ENCODE data around the gene SLC25A34. TPM values are rescaled to one million over a fixed set of nuclear protein-coding genes. Genes with fewer than 3 reads are reported as not detected.
"Not testable (repeated sequence)": the region's sequence is repeated elsewhere in the genome, so short reads cannot be mapped to it uniquely, and the experiment has no call there.

Gene SLC25A34
- 1 to 10 TPM; 2.3 to 4.2 (median 2.8) TPM for polyA plus RNA-seq

- no peak within 1 kb of the TSS for H3K27ac ChIP-seq (ENCODE audit: low read depth, low read length)
- WGBS, 3 donors = 33 to 89% (median 85%) methylated on average over 35 of the region's 35 CpGs
Observed at GRCh38 chr1:15736038-15736891, at the start of gene SLC25A34. TSS of gene SLC25A34 (plus strand) at chr1:15736258. CDS start at chr1:15736486, 228 bp downstream.

- no peak overlapping the region for H3K27ac ChIP-seq (ENCODE audit: low read depth, low read length)
- WGBS, 3 donors = 47 to 79% (median 58%) methylated on average over 2 of the region's 2 CpGs
Observed at GRCh38 chr1:15687446-15687845, 48.6 kb upstream of the SLC25A34 start.

GRCh38 chr1:15690317-15690716, 45.7 kb upstream of the SLC25A34 start:
- WGBS, 3 donors = 94 to 98% (median 95%) methylated on average over 6 of the region's 6 CpGs
- H3K27ac ChIP-seq (ENCODE audit: low read depth, low read length) = no peak overlapping the region

- WGBS, 3 donors = 66 to 78% (median 73%) methylated on average over 11 of the region's 11 CpGs
- no peak overlapping the region for H3K27ac ChIP-seq (ENCODE audit: low read depth, low read length)
Observed at GRCh38 chr1:15691434-15692032, 44.5 kb upstream of the SLC25A34 start.

- no peak overlapping the region for H3K27ac ChIP-seq (ENCODE audit: low read depth, low read length)
- 56 to 73% (median 62%) methylated on average over 5 of the region's 5 CpGs for WGBS, 3 donors
Observed at GRCh38 chr1:15692121-15692682, 43.9 kb upstream of the SLC25A34 start.

- no peak overlapping the region for H3K27ac ChIP-seq (ENCODE audit: low read depth, low read length)
- WGBS, 3 donors = 77 to 90% (median 80%) methylated on average over 5 of the region's 5 CpGs
Observed at GRCh38 chr1:15693371-15693770, 42.7 kb upstream of the SLC25A34 start.

- H3K27ac ChIP-seq (ENCODE audit: low read depth, low read length) = no peak overlapping the region
- 33 to 69% (median 42%) methylated on average over 10 of the region's 10 CpGs for WGBS, 3 donors
Observed at GRCh38 chr1:15696956-15697521, 39.0 kb upstream of the SLC25A34 start.

- WGBS, 3 donors = 94 to 100% (median 100%) methylated on average over 2 of the region's 2 CpGs
- no peak overlapping the region for H3K27ac ChIP-seq (ENCODE audit: low read depth, low read length)
Observed at GRCh38 chr1:15698201-15698600, 37.9 kb upstream of the SLC25A34 start.

- WGBS, 3 donors = 94 to 99% (median 95%) methylated on average over 4 of the region's 4 CpGs
- not testable (repeated sequence) for H3K27ac ChIP-seq (ENCODE audit: low read depth, low read length)
Observed at GRCh38 chr1:15699321-15699720, 36.7 kb upstream of the SLC25A34 start.

- WGBS, 3 donors = 55 to 83% (median 63%) methylated on average over 6 of the region's 6 CpGs
- H3K27ac ChIP-seq (ENCODE audit: low read depth, low read length) = no peak overlapping the region
Observed at GRCh38 chr1:15700508-15700907, 35.5 kb upstream of the SLC25A34 start.

GRCh38 chr1:15701784-15702183, 34.3 kb upstream of the SLC25A34 start:
- WGBS, 3 donors = 87 to 90% (median 88%) methylated on average over 8 of the region's 8 CpGs
- H3K27ac ChIP-seq (ENCODE audit: low read depth, low read length) = no peak overlapping the region

GRCh38 chr1:15702722-15703550, 33.1 kb upstream of the SLC25A34 start:
- H3K27ac ChIP-seq (ENCODE audit: low read depth, low read length) = peak overlapping the region; percentile 87
- 50 to 74% (median 72%) methylated on average over 18 to 19 of the region's 19 CpGs for WGBS, 3 donors

- WGBS, 3 donors = 30 to 41% (median 36%) methylated on average over 9 of the region's 9 CpGs
- H3K27ac ChIP-seq (ENCODE audit: low read depth, low read length) = peak overlapping the region; percentile 90
Observed at GRCh38 chr1:15703562-15703961, 32.5 kb upstream of the SLC25A34 start.

GRCh38 chr1:15704526-15705183, 31.4 kb upstream of the SLC25A34 start:
- 80 to 91% (median 86%) methylated on average over 17 of the region's 17 CpGs for WGBS, 3 donors
- peak overlapping the region; percentile 90 for H3K27ac ChIP-seq (ENCODE audit: low read depth, low read length)

- 93 to 97% (median 93%) methylated on average over 11 of the region's 11 CpGs for WGBS, 3 donors
- H3K27ac ChIP-seq (ENCODE audit: low read depth, low read length) = no peak overlapping the region
Observed at GRCh38 chr1:15705184-15705566, 30.9 kb upstream of the SLC25A34 start.

- no peak overlapping the region for H3K27ac ChIP-seq (ENCODE audit: low read depth, low read length)
- 72 to 87% (median 84%) methylated on average over 7 of the region's 7 CpGs for WGBS, 3 donors
Observed at GRCh38 chr1:15706751-15707150, 29.3 kb upstream of the SLC25A34 start.

GRCh38 chr1:15707239-15707925, 28.7 kb upstream of the SLC25A34 start:
- H3K27ac ChIP-seq (ENCODE audit: low read depth, low read length) = no peak overlapping the region
- WGBS, 3 donors = 78 to 89% (median 81%) methylated on average over 8 of the region's 8 CpGs

All from adipose tissue (tissue), 3 donors.